ENCODE results near the gene WDR47.
"Not testable (repeated sequence)": the region's sequence is repeated elsewhere in the genome, so short reads cannot be mapped to it uniquely, and the experiment has no call there.

Gene WDR47

GRCh38 chr1:108969346-108969745 is 72.6 kb downstream of the WDR47 start:
- FAIRE-seq, result no peak

GRCh38 chr1:108963052-108963686 is 78.7 kb downstream of the WDR47 start, which contains the start of gene CLCC1:
Gene CLCC1, minus strand, starts transcription at chr1:108963484. Its CDS starts 13,047 bp downstream, at chr1:108950437.
- DNase-seq (ENCODE audit: insufficient read length, low spot score) (peak; percentile 79), FAIRE-seq (peak; percentile 89)

More at GRCh38 chr1:108969346-108969745, 72.6 kb downstream of the WDR47 start:
- DNase-seq (ENCODE audit: insufficient read length, low spot score), result no peak

GRCh38 chr1:108962681-108963051 is 79.2 kb downstream of the WDR47 start:
- FAIRE-seq, result no peak
- DNase-seq (ENCODE audit: insufficient read length, low spot score), result no peak

GRCh38 chr1:108961752-108962486 is 80.0 kb downstream of the WDR47 start:
- FAIRE-seq (no peak), DNase-seq (ENCODE audit: insufficient read length, low spot score) (no peak)

- DNase-seq (ENCODE audit: insufficient read length, low spot score), result no peak
- FAIRE-seq, result no peak
Observed at GRCh38 chr1:108961198-108961597, 80.7 kb downstream of the WDR47 start.

- no peak for DNase-seq (ENCODE audit: insufficient read length, low spot score)
- no peak for FAIRE-seq
Observed at GRCh38 chr1:108960719-108961118, 81.2 kb downstream of the WDR47 start.

- FAIRE-seq (no peak), DNase-seq (ENCODE audit: insufficient read length, low spot score) (no peak)
Observed at GRCh38 chr1:108957888-108958287, 84.0 kb downstream of the WDR47 start.

- FAIRE-seq, result no peak
- DNase-seq (ENCODE audit: insufficient read length, low spot score), result no peak
Observed at GRCh38 chr1:108955881-108956280, 86.0 kb downstream of the WDR47 start.

GRCh38 chr1:108955111-108955510 is 86.8 kb downstream of the WDR47 start:
- DNase-seq (ENCODE audit: insufficient read length, low spot score), result no peak
- FAIRE-seq, result no peak

GRCh38 chr1:108953452-108953851 is 88.5 kb downstream of the WDR47 start:
- FAIRE-seq (no peak), DNase-seq (ENCODE audit: insufficient read length, low spot score) (no peak)

- no peak for DNase-seq (ENCODE audit: insufficient read length, low spot score)
- no peak for FAIRE-seq
Observed at GRCh38 chr1:108951242-108951641, 90.7 kb downstream of the WDR47 start.

- DNase-seq (ENCODE audit: insufficient read length, low spot score), result no peak
- FAIRE-seq, result no peak
Observed at GRCh38 chr1:108949044-108949443, 92.9 kb downstream of the WDR47 start.

- FAIRE-seq, result no peak
- no peak for DNase-seq (ENCODE audit: insufficient read length, low spot score)
Observed at GRCh38 chr1:108947871-108948525, 93.9 kb downstream of the WDR47 start.

- no peak for FAIRE-seq
Observed at GRCh38 chr1:108936170-108936569, 105.7 kb downstream of the WDR47 start.

GRCh38 chr1:108933944-108934343 is 108.0 kb downstream of the WDR47 start:
- no peak for FAIRE-seq
- DNase-seq (ENCODE audit: insufficient read length, low spot score), result no peak

More at GRCh38 chr1:108936170-108936569, 105.7 kb downstream of the WDR47 start:
- no peak for DNase-seq (ENCODE audit: insufficient read length, low spot score)

- not testable (repeated sequence) for FAIRE-seq; DNase-seq (ENCODE audit: insufficient read length, low spot score)
Observed at GRCh38 chr1:108927565-108927964, 114.3 kb downstream of the WDR47 start.

GRCh38 chr1:108925920-108926319 is 116.0 kb downstream of the WDR47 start:
- FAIRE-seq (no peak), DNase-seq (ENCODE audit: insufficient read length, low spot score) (no peak)
